Thymus (tissue), 11 donors: ENCODE data around the gene IRAK3. TPM values are rescaled to one million over a fixed set of nuclear protein-coding genes. Genes with fewer than 3 reads are reported as not detected.
A peak's percentile ranks its signal among the peaks of the same experiment; 100 is the strongest.

Experiments used
- DNase-seq, 9 donors: peaks; one replicate each; pipeline ENCODE4 v3.0.0-alpha.2; 2013; ENCODE audit warnings: low spot score in 9 of 9, low read depth in 6 of 9, missing footprints in 1 of 9
- H3K27ac ChIP-seq, 2 donors: one replicate each; pipeline ENCODE4 v1.5.1; 2013; ENCODE audit warnings: control low read depth in 1 of 2, low read depth in 1 of 2, low read length in 1 of 2, mild to moderate bottlenecking in 1 of 2, moderate library complexity in 1 of 2
- H3K27me3 ChIP-seq, 2 donors: one replicate each; pipeline ENCODE4 v1.5.1; 2013; ENCODE audit warnings: low read length in 1 of 2; ENCODE audit not compliant: control insufficient read depth in 2 of 2, insufficient read depth in 1 of 2
- H3K36me3 ChIP-seq, 2 donors: one replicate each; pipeline ENCODE4 v1.5.1; 2013; ENCODE audit warnings: low read length in 1 of 2, mild to moderate bottlenecking in 1 of 2, moderate library complexity in 1 of 2; ENCODE audit not compliant: control insufficient read depth in 2 of 2, insufficient read depth in 2 of 2
- H3K4me1 ChIP-seq, 2 donors: one replicate each; pipeline ENCODE4 v1.5.1; 2013; ENCODE audit warnings: low read length in 2 of 2; ENCODE audit not compliant: control insufficient read depth in 2 of 2, insufficient read depth in 2 of 2
- H3K4me3 ChIP-seq, 2 donors: one replicate each; pipeline ENCODE4 v1.5.1; 2013; ENCODE audit warnings: low read length in 2 of 2, control low read depth in 1 of 2, mild to moderate bottlenecking in 1 of 2
- H3K9me3 ChIP-seq, 2 donors: one replicate each; pipeline ENCODE4 v1.5.1; 2013; ENCODE audit warnings: low read length in 1 of 2, mild to moderate bottlenecking in 1 of 2; ENCODE audit not compliant: control insufficient read depth in 2 of 2, insufficient read depth in 1 of 2
- WGBS: extraction: QIAGEN DNeasy Blood & Tissue Kit; methylation state at CpG from one replicate; pipeline ENCODE4 v1.1.7; 2013; 5-methylcytosine and 5-hydroxymethylcytosine counted together
- polyA plus RNA-seq: library from polyadenylated mRNA; stranded (reverse); fragments of 200-250 nt; gene quantifications from one replicate; pipeline ENCODE4 v1.2.3, GENCODE V29; 2013
- total RNA-seq: library from RNA; stranded (reverse); fragments of 120-200 nt; gene quantifications from one replicate; pipeline ENCODE4 v1.2.4, GENCODE V29; 2013
- donor health status: healthy.

Gene IRAK3
- total and polyA plus RNA-seq, 2 donors, result 2.5 to 5.9 TPM

- Histone ChIP-seq H3K27ac (no peak overlapping the region), H3K36me3 (no peaks in the 10 kb centered on the region), H3K9me3 (no peaks in the 10 kb centered on the region), H3K4me3 (no peak overlapping the region), H3K27me3 (no peaks in the 10 kb centered on the region), H3K4me1 (peaks cover 0 to 14% of the 10 kb centered on the region in 2 donors)
- DNase-seq, result no peak
- WGBS, result 97% methylated on average over 1 of the region's 1 CpG
Measured at GRCh38 chr12:66273147-66273546, 84.1 kb downstream of the IRAK3 start.

- Histone ChIP-seq H3K27ac (no peak overlapping the region), H3K4me1 (no peaks in the 10 kb centered on the region), H3K4me3 (no peak overlapping the region), H3K9me3 (no peaks in the 10 kb centered on the region), H3K36me3 (no peaks in the 10 kb centered on the region), H3K27me3 (no peaks in the 10 kb centered on the region)
- DNase-seq, result no peak
- WGBS, result 90% methylated on average over 2 of the region's 2 CpGs
Measured at GRCh38 chr12:66275040-66275439, 86.0 kb downstream of the IRAK3 start.

DNA sequence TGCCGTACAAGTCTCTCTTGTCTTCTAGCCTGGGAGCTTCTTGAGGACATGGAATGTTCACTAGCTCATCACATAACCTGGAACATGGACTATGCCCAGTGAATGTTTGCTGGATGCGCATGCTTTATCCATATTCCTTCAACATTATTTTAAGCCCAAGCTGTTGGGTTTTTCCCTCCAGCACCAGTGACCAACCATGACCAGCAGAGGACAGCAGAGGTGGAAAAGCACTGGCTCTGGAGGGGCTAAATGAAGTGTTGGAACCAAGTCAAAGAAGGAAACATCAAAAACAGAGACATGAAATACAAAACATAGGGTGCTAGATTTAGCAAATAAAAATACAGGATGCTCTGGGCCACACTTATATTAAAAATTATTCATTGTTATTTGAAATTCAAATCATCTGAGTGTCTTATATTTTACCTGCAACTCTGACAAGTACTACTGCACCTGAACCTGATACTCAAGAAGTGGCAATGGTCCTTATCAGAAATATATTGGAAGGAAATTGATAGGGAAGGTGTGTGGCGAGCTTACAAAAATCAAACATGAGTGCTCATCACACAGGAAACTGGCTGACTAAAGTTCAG lies 90.2 kb downstream of the IRAK3 start:
- Histone ChIP-seq H3K27ac (no peak overlapping the region), H3K36me3 (peaks cover 0 to 2% of the 10 kb centered on the region in 2 donors), H3K27me3 (no peaks in the 10 kb centered on the region), H3K4me3 (no peak overlapping the region), H3K9me3 (peaks cover 0 to 3% of the 10 kb centered on the region in 2 donors), H3K4me1 (no peaks in the 10 kb centered on the region)
- DNase-seq, result peak in 2 of 9 donors; percentile 24 to 49
- 65% methylated on average over 3 of the region's 3 CpGs for WGBS

- H3K36me3 ChIP-seq, result peaks cover 0 to 3% of the 10 kb centered on the region in 2 donors
- H3K27ac ChIP-seq, result no peak overlapping the region
- no peak for DNase-seq
- no peaks in the 10 kb centered on the region for H3K27me3 ChIP-seq
- H3K9me3 ChIP-seq, result peaks cover 0 to 3% of the 10 kb centered on the region in 2 donors
- H3K4me3 ChIP-seq, result no peak overlapping the region
- 83% methylated on average over 1 of the region's 1 CpG for WGBS
- no peaks in the 10 kb centered on the region for H3K4me1 ChIP-seq
Measured at GRCh38 chr12:66280561-66280960, 91.5 kb downstream of the IRAK3 start.

DNA sequence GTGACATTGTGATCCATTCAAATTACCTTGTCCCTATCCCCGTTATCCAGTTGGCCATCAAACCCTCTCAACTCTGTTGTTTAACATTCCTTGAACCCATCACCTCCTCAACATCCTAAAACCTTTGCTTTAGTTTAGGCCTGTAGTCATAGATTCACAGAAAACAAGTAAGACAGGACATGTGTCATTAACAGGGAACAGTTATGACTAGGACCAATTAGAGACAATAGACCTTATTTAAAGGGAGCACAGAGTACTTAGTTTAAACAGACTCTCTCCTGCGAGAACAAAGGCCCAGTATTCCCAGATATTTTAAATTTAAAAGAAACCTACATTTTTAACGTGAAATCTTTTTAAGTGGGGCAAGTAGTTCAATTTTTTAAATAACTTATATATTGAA lies 93.2 kb downstream of the IRAK3 start:
- WGBS, result 97% methylated on average over 3 of the region's 3 CpGs
- Histone ChIP-seq H3K4me3 (no peak overlapping the region), H3K4me1 (peaks cover 9% of the 10 kb centered on the region in 2 donors), H3K27ac (no peak overlapping the region), H3K27me3 (no peaks in the 10 kb centered on the region), H3K9me3 (peaks cover 0 to 3% of the 10 kb centered on the region in 2 donors), H3K36me3 (peaks cover 0 to 3% of the 10 kb centered on the region in 2 donors)
- no peak for DNase-seq

DNA sequence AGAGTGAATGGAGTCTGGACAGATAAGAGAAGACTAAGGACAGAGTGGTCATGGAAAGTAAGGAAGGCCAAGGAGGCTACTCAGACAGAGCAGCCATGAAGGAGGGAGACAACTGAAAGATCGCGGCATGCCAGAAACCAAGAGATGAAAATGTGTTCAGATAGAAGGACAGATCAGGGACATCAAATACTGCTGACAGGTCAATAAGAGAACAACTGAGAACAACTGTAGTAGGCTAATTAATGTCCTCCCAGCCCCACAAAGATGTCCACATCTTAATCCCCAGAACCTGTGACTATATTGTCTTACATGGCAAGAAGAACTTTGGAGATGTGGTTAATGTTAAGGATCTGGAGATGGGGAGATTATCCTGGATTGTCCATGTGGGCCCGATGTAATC lies 98.3 kb downstream of the IRAK3 start:
- Histone ChIP-seq H3K4me3 (no peak overlapping the region), H3K27me3 (no peaks in the 10 kb centered on the region), H3K27ac (peak overlapping the region in 1 of 2 donors; percentile 75), H3K36me3 (peaks cover 0 to 3% of the 10 kb centered on the region in 2 donors), H3K9me3 (peaks cover 0 to 6% of the 10 kb centered on the region in 2 donors), H3K4me1 (peaks cover 29 to 45% of the 10 kb centered on the region in 2 donors)
- WGBS, result 96% methylated on average over 3 of the region's 3 CpGs
- no peak for DNase-seq

GRCh38 chr12:66288121-66288520 lies 99.1 kb downstream of the IRAK3 start:
- Histone ChIP-seq H3K27ac (peak overlapping the region; percentile 46 to 75), H3K27me3 (no peaks in the 10 kb centered on the region), H3K4me3 (peak overlapping the region in 1 of 2 donors; percentile 14), H3K4me1 (peaks cover 29 to 45% of the 10 kb centered on the region in 2 donors), H3K9me3 (peaks cover 0 to 13% of the 10 kb centered on the region in 2 donors), H3K36me3 (peaks cover 0 to 3% of the 10 kb centered on the region in 2 donors)
- peak; percentile 66 to 94 (median 82) for DNase-seq
- 7% methylated on average over 5 of the region's 5 CpGs for WGBS

DNA sequence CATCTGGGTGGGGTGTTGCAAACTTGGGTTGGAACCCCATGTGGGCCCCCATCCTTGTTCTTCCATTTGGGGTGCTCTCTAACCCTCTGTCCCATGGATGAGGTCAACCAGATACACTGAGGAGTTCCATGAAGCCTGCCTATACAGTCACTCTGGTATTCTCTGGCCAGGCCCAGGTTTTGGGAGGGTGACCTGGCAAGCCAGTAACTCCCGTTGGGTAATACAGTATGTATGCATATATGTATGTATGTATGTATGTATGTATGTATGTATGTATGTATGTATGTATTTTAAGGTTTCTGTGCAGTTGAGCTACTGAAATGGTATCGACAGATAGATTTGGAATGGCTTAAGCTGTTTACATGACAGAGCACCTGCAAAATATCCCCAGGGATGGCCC lies 100.5 kb downstream of the IRAK3 start:
- Histone ChIP-seq H3K4me1 (peaks cover 29 to 45% of the 10 kb centered on the region in 2 donors), H3K27ac (no peak overlapping the region), H3K9me3 (peaks cover 0 to 16% of the 10 kb centered on the region in 2 donors), H3K4me3 (no peak overlapping the region), H3K36me3 (no peaks in the 10 kb centered on the region), H3K27me3 (no peaks in the 10 kb centered on the region)
- 98% methylated on average over 2 of the region's 2 CpGs for WGBS
- no peak for DNase-seq

GRCh38 chr12:66290716-66291200 lies 101.7 kb downstream of the IRAK3 start:
- peaks cover 29 to 45% of the 10 kb centered on the region in 2 donors for H3K4me1 ChIP-seq
- DNase-seq, result peak in 6 of 9 donors; percentile 58 to 87 (median 66)
- H3K4me3 ChIP-seq, result no peak overlapping the region
- H3K27ac ChIP-seq, result peak overlapping the region; percentile 47 to 54
- WGBS, result 65% methylated on average over 2 of the region's 2 CpGs
- no peaks in the 10 kb centered on the region for H3K27me3 ChIP-seq
- H3K9me3 ChIP-seq, result peaks cover 0 to 16% of the 10 kb centered on the region in 2 donors
- no peaks in the 10 kb centered on the region for H3K36me3 ChIP-seq
